K562 (cell line): ENCODE data around the gene HUS1. TPM values are rescaled to one million over a fixed set of nuclear protein-coding genes. Genes with fewer than 3 reads are reported as not detected.

ENCODE experiments used
- ATAC-seq: fragments of 200-7000 bp; cut with Tn5 transposase; 3 replicates; pipeline ENCODE4 v1.9.1; 2020; ENCODE audit warnings: moderate library complexity
- BruUV-seq: library from RNA; stranded (reverse); fragments of 400-500 nt; replicated peaks from 2 replicates; lab custom pipeline; 2021; lab: Mats Ljungman, UMichigan
- CTCF ChIA-PET: fragments of 300-600 bp; formaldehyde crosslinking; extraction: SDS; loops from one replicate; lab custom pipeline; 2021; ENCODE audit warnings: low intra/inter-chr PET ratio; lab: Yijun Ruan, JAX
- POLR2A ChIA-PET: fragments of 300-600, 350-650 bp; sonication (Branson Sonifier 250); formaldehyde crosslinking; extraction: SDS; loops from one replicate; lab custom pipeline; 2021; ENCODE audit warnings: antibody characterized with exemption, inconsistent platforms; lab: Yijun Ruan, JAX
- DNase-seq, 4 experiments: peaks; one replicate each; pipeline versions ENCODE4 v3.0.0 to v3.0.0-alpha.2; 2011 to 2018; ENCODE audit warnings: low spot score in 3 of 4, mixed read lengths in 3 of 4; ENCODE audit errors: extremely low read depth in 1 of 4
- FAIRE-seq: peaks from 2 replicates; lab custom pipeline; 2011; peaks lifted over from hg19 to GRCh38; lab: Jason Lieb, UNC
- H2AFZ ChIP-seq: 2 replicates; pipeline ENCODE4 v1.6.0; 2011; ENCODE audit warnings: low read depth, low read length, control low read depth, inconsistent platforms
- H3K27ac ChIP-seq: fragments of 200-600 bp; 3 replicates; pipeline ENCODE4 v1.8.0; 2011; ENCODE audit warnings: low read depth, mild to moderate bottlenecking, control low read depth, inconsistent platforms, low read length, moderate library complexity, mixed read lengths; ENCODE audit errors: extremely low read depth
- H3K27me3 ChIP-seq, 2 experiments: fragments of 300-600 bp in 1 of 2; 2 replicates in 1 of 2; 3 replicates in 1 of 2; pipeline versions ENCODE4 v1.6.0 to v1.8.0; 2011; ENCODE audit warnings: inconsistent platforms in 2 of 2, low read length in 2 of 2, mild to moderate bottlenecking in 1 of 2, mixed read lengths in 1 of 2, moderate library complexity in 1 of 2; ENCODE audit not compliant: control insufficient read depth in 2 of 2, insufficient read depth in 2 of 2
- H3K36me3 ChIP-seq: fragments of 300-600 bp; 3 replicates; pipeline ENCODE4 v1.8.0; 2011; ENCODE audit warnings: mild to moderate bottlenecking, low read length, inconsistent platforms; ENCODE audit not compliant: control insufficient read depth, insufficient read depth
- H3K4me1 ChIP-seq, 2 experiments: fragments of 200-600 bp in 1 of 2; replicated peaks in 1 of 2; 2 replicates in 1 of 2; 3 replicates in 1 of 2; pipeline versions ENCODE4 v1.5.1 to v1.8.0; 2011; ENCODE audit warnings: inconsistent platforms in 2 of 2, low read length in 2 of 2, mild to moderate bottlenecking in 1 of 2, mixed read lengths in 1 of 2, moderate library complexity in 1 of 2; ENCODE audit not compliant: control insufficient read depth in 2 of 2, insufficient read depth in 2 of 2
- H3K4me2 ChIP-seq: 2 replicates; pipeline ENCODE4 v1.6.1; 2011; ENCODE audit warnings: low read length, control low read depth, inconsistent platforms, mixed read lengths; ENCODE audit not compliant: insufficient read depth
- H3K4me3 ChIP-seq: fragments of 200-600 bp; sonication (generic), shearing (Covaris generic); 2 replicates; pipeline ENCODE4 v1.5.1; 2016; ENCODE audit warnings: control low read depth, inconsistent platforms
- H3K79me2 ChIP-seq: fragments of 200-600 bp; 3 replicates; pipeline ENCODE4 v1.8.0; 2011; ENCODE audit warnings: low read length, inconsistent platforms; ENCODE audit not compliant: control insufficient read depth, insufficient read depth
- H3K9ac ChIP-seq, 2 experiments: 2 replicates each; pipeline versions ENCODE4 v1.6.0 to v1.6.1; 2011; ENCODE audit warnings: low read depth in 2 of 2, low read length in 2 of 2, control low read depth in 1 of 2, inconsistent platforms in 1 of 2, mild to moderate bottlenecking in 1 of 2, mixed read lengths in 1 of 2; ENCODE audit not compliant: insufficient read depth in 1 of 2
- H3K9me1 ChIP-seq: one replicate; pipeline ENCODE4 v1.6.0; 2011; ENCODE audit warnings: inconsistent platforms, mild to moderate bottlenecking, low read length, moderate library complexity; ENCODE audit not compliant: control insufficient read depth, insufficient read depth
- H3K9me3 ChIP-seq: replicated peaks from 2 replicates; pipeline ENCODE4 v1.5.1; 2011; ENCODE audit warnings: low read depth, low read length, inconsistent platforms; ENCODE audit not compliant: control insufficient read depth, insufficient read depth
- H4K20me1 ChIP-seq: replicated peaks from 2 replicates; pipeline ENCODE4 v1.6.1; 2011; ENCODE audit warnings: low read length, inconsistent platforms, mixed read lengths; ENCODE audit not compliant: control insufficient read depth, insufficient read depth
- ELF1 ChIP-seq: fragments of 200-800 bp; sonication (Bioruptor generic); IDR thresholded peaks from 2 replicates; pipeline ENCODE4 v1.6.1; 2016; ENCODE audit warnings: missing genetic modification characterization, missing compliant biosample characterization
- EP300 ChIP-seq: IDR thresholded peaks from 2 replicates; pipeline ENCODE4 v1.6.1; 2012; ENCODE audit warnings: low read length, improper control_type of control experiment
- HDAC1 ChIP-seq, 2 experiments: fragments of 450-650 bp; IDR thresholded peaks; 2 replicates each; pipeline ENCODE4 v1.6.1; 2016 to 2017; ENCODE audit warnings: inconsistent platforms in 1 of 2, mild to moderate bottlenecking in 1 of 2, moderate library complexity in 1 of 2
- HMG20A ChIP-seq: fragments of 450-650 bp; formaldehyde crosslinking; conservative IDR thresholded peaks from 2 replicates; pipeline ENCODE4 v1.4.0; 2020; ENCODE audit warnings: mild to moderate bottlenecking, mixed read lengths
- KLF10 ChIP-seq: fragments of 250-450 bp; sonication (Bioruptor Pico); IDR thresholded peaks from 2 replicates; pipeline ENCODE4 v1.6.1; 2021; ENCODE audit warnings: matching md5 sums
- NR2C1 ChIP-seq, 2 experiments: fragments of 450-650 bp; IDR thresholded peaks; 2 replicates each; pipeline ENCODE4 v1.6.1; 2017; ENCODE audit warnings: mild to moderate bottlenecking in 2 of 2, antibody characterized with exemption in 1 of 2, inconsistent platforms in 1 of 2, missing compliant biosample characterization in 1 of 2, missing genetic modification characterization in 1 of 2
- RNF219 ChIP-seq: fragments of 250-450 bp; sonication (Bioruptor Pico); IDR thresholded peaks from 2 replicates; pipeline ENCODE4 v1.5.0; 2022; ENCODE audit warnings: mild to moderate bottlenecking
- STAG1 ChIP-seq: sonication (generic); formaldehyde crosslinking; IDR thresholded peaks from 2 replicates; pipeline ENCODE4 v1.5.0; 2020; ENCODE audit warnings: missing genetic modification reagents, borderline replicate concordance
- ZFX ChIP-seq: sonication (generic); formaldehyde crosslinking; IDR thresholded peaks from 2 replicates; pipeline ENCODE4 v1.8.0; 2022; ENCODE audit warnings: mild to moderate bottlenecking, missing genetic modification reagents, moderate library complexity
- WGBS: fragments of 100-300 bp; shearing (Covaris generic); methylation state at CpG from one replicate; pipeline ENCODE4 v1.1.6; 2016; ENCODE audit warnings: low coverage, mixed read lengths; ENCODE audit not compliant: insufficient coverage; ENCODE audit errors: missing lambda C conversion rate; 5-methylcytosine and 5-hydroxymethylcytosine counted together
- in situ Hi-C: fragments of 300-500 bp; cut with MboI; formaldehyde crosslinking; loops from 4 replicates; pipeline ENCODE4 v1.15.0; 2018; ENCODE audit warnings: inconsistent platforms, mixed read lengths
- intact Hi-C: fragments of 100-400 bp; cut with micrococcal nuclease; formaldehyde crosslinking; loops from 2 replicates; pipeline ENCODE4 v1.14.2; 2022
- polyA plus RNA-seq, 8 experiments: library from polyadenylated mRNA; depleted of rRNA in 4 of 8; stranded (reverse) in 5 of 8; unstranded in 3 of 8; fragments of >200 nt; fragmentation: Nextera tagmentation in 2 of 8; fragmentation: Illumina TruSeq in 1 of 8; extraction: Ambion mirVana in 2 of 8; extraction: Trizol in 1 of 8; gene quantifications; 2 replicates each; pipeline versions ENCODE4 v1.2.1 to v1.2.3, GENCODE V29; 2011 to 2014; ENCODE audit warnings: inconsistent platforms in 1 of 8, missing spikeins in 1 of 8
- total RNA-seq, 7 experiments: library from RNA; depleted of rRNA in 6 of 7; stranded (reverse); fragments of >200 nt in 6 of 7; fragmentation: Illumina TruSeq in 2 of 7; extraction: Trizol in 2 of 7; gene quantifications; 2 replicates each; pipeline versions ENCODE4 v1.2.1 to v1.2.3, GENCODE V29; 2011 to 2021; ENCODE audit warnings: low replicate concordance in 1 of 7

The HUS1 gene
- total and polyA plus RNA-seq, 9 of the 15 experiments (the other 6 are each of a cell fraction or from before 2014, with no cell fraction given): 11.5 to 27.0 (median 16.5) TPM

GRCh38 chr7:48011951-48012350, 32.5 kb upstream of the HUS1 start:
- no TSS peak for BruUV-seq
- Histone ChIP-seq H3K9me3 (no peaks in the 10 kb centered on the region), H3K9me1 (no peaks in the 10 kb centered on the region), H3K27ac (no peak overlapping the region), H3K79me2 (no peaks in the 10 kb centered on the region), H3K27me3 (peaks cover 0 to 11% of the 10 kb centered on the region in 2 experiments; a peak in 1 of 5 replicates), H3K4me2 (no peak overlapping the region), H4K20me1 (no peaks in the 10 kb centered on the region), H3K4me1 (no peaks in the 10 kb centered on the region), H3K4me3 (no peak overlapping the region), H3K9ac (no peak overlapping the region), H2AFZ (no peak overlapping the region), H3K36me3 (no peaks in the 10 kb centered on the region)
- ChIA-PET POLR2A (no interaction called here), CTCF (no interaction called here)
- FAIRE-seq: no peak
- DNase-seq: no peak
- 0% methylated on average over 3 of the region's 3 CpGs for WGBS
- TF ChIP-seq ELF1 (tag): no peak
- no peak for TF ChIP-seq NR2C1 (IDR thresholded peaks at IDR 0.05)
- TF ChIP-seq NR2C1 (tag; IDR thresholded peaks at IDR 0.05): no peak
- no peak for TF ChIP-seq EP300
- TF ChIP-seq HMG20A (CRISPR knock-in tag): no peak
- no peak for TF ChIP-seq HDAC1 (IDR thresholded peaks at IDR 0.05)
- TF ChIP-seq RNF219: no peak
- no peak for TF ChIP-seq ZFX (CRISPR knock-in tag)
- no peak for TF ChIP-seq KLF10
- TF ChIP-seq STAG1 (CRISPR knock-in tag): no peak
- in situ Hi-C loops (no loop called here), intact Hi-C loops (no loop called here)
- no peak for ATAC-seq
